Subcutaneous abdominal adipose tissue (tissue), 5 donors: ENCODE measurements around the gene NAXD.
"Not testable (repeated sequence)": the region's sequence is repeated elsewhere in the genome, so short reads cannot be mapped to it uniquely, and the experiment has no call there.

Experiments used
- H3K27ac ChIP-seq: one replicate; pipeline ENCODE4 v1.7.0; 2013; ENCODE audit warnings: low read depth, mild to moderate bottlenecking, inconsistent platforms, low read length, moderate library complexity
- H3K27me3 ChIP-seq, 5 donors: one replicate each; pipeline ENCODE4 v1.7.0; 2013; ENCODE audit warnings: low read length in 5 of 5, inconsistent platforms in 1 of 5; ENCODE audit not compliant: control insufficient read depth in 5 of 5, insufficient read depth in 4 of 5
- H3K36me3 ChIP-seq, 5 donors: one replicate each; pipeline ENCODE4 v1.7.0; 2013; ENCODE audit warnings: low read length in 5 of 5; ENCODE audit not compliant: control insufficient read depth in 5 of 5, insufficient read depth in 5 of 5
- H3K4me1 ChIP-seq, 5 donors: one replicate each; pipeline ENCODE4 v1.7.0; 2013; ENCODE audit warnings: low read length in 5 of 5, mild to moderate bottlenecking in 3 of 5, moderate library complexity in 1 of 5; ENCODE audit not compliant: control insufficient read depth in 5 of 5, insufficient read depth in 5 of 5
- H3K4me3 ChIP-seq, 5 donors: one replicate each; pipeline ENCODE4 v1.7.0; 2013; ENCODE audit warnings: low read length in 5 of 5, low read depth in 1 of 5
- H3K9ac ChIP-seq, 5 donors: one replicate each; pipeline ENCODE4 v1.7.0; 2013; ENCODE audit warnings: low read length in 5 of 5, mild to moderate bottlenecking in 4 of 5, moderate library complexity in 3 of 5
- H3K9me3 ChIP-seq, 5 donors: one replicate each; pipeline ENCODE4 v1.7.0; 2013; ENCODE audit warnings: low read length in 5 of 5; ENCODE audit not compliant: control insufficient read depth in 5 of 5
- donor health status: healthy.
- donor health status: healthy.
- donor health status: healthy.
- donor health status: healthy.
- donor health status: healthy.

Gene NAXD

DNA sequence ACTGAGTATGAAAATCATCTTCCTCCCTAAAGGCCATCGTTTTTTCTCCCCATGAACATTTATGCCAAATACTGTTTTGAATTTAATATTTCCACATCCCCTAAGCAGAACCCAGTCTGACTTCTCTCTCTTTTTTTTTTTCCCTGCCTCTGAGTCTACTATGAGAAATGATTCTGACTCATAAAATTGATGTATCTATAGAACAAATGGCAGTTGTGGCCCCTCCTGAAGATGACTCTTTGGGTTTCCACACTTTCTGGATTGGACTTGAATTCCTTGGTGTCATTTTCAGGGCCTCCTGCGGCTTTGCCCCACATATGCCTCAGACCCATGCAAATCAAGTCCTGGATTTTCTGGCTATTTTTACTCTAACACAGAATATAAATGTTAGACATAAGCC lies 22.7 kb upstream of the NAXD start:
- Histone ChIP-seq H3K27ac (no peak overlapping the region), H3K4me3 (no peak overlapping the region), H3K9ac (no peak overlapping the region), H3K36me3 (no peaks in the 10 kb centered on the region), H3K4me1 (peaks cover 0 to 10% (median 7%) of the 10 kb centered on the region in 5 donors), H3K27me3 (no peaks in the 10 kb centered on the region), H3K9me3 (no peaks in the 10 kb centered on the region)

DNA sequence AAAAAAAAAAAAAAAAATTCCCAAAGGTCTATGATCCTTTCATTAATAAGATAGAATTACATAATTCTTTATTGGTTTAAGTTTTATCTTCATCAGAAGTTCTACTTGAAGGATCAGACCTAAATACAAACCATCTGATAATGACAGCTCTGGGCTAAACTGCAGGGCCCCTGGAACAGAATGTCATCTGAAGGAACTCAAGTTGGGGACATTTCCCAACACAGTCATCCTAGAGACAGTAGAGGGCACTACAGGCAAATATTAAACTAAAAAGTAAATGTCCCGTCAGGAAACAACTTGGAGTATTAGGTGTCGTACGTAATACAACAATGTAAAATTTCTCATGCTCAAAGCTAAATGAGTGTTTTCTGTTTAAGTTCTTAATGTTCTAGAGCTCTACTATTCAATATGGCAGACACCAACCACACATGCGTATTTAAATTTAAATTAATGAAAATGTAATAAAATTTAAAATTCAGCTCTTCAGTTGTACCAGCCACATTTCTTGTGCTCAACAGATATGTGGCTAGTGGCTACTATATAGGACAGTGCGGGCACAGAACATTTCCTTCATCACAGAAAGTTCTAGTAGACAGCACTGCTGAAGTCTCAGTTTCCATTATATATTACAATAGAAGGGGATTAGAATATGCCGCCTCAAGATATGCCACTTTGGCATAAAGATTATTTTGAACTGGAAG lies 21.8 kb upstream of the NAXD start:
- Histone ChIP-seq H3K27me3 (no peaks in the 10 kb centered on the region), H3K36me3 (no peaks in the 10 kb centered on the region)

DNA sequence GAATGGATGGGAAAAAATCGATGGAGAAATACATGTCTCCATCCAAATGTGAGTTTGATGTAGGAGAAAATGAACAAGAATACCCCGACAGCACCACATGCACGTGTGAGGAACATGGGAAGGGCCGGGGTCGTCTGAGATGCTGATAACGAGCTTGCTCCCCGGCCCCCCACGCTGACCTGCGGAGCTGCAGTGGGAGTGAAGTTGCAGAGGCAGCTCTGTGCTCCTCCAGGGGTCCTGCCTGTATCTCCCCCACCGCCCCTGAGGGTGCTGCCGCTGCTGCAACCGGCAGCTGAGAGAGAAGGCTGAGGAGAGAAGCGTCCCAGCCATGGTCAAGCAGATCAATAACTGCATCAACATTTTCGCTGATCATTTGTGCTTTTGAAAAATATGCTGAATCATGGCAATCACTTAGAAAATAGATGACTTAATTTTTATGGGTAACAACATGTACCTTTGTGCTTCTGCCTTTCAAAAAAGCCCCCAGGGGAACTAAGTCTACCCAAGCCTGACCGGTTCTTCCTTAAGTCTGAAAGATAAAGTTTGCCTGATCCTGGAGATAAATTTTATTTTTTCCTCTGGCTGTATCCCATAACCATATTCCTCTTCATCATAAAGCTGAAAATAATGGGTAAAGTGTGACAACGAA lies 18.2 kb upstream of the NAXD start:
- Histone ChIP-seq H3K4me3 (no peak overlapping the region), H3K9ac (no peak overlapping the region), H3K27ac (no peak overlapping the region), H3K36me3 (no peaks in the 10 kb centered on the region), H3K27me3 (no peaks in the 10 kb centered on the region), H3K4me1 (peaks cover 0 to 3% (median 0%) of the 10 kb centered on the region in 5 donors), H3K9me3 (no peaks in the 10 kb centered on the region)

More for the DNA sequence above, 21.8 kb upstream of the NAXD start:
- Histone ChIP-seq H3K9me3 (no peaks in the 10 kb centered on the region), H3K27ac (no peak overlapping the region), H3K4me3 (no peak overlapping the region), H3K9ac (no peak overlapping the region), H3K4me1 (peaks cover 0 to 10% (median 7%) of the 10 kb centered on the region in 5 donors)

DNA sequence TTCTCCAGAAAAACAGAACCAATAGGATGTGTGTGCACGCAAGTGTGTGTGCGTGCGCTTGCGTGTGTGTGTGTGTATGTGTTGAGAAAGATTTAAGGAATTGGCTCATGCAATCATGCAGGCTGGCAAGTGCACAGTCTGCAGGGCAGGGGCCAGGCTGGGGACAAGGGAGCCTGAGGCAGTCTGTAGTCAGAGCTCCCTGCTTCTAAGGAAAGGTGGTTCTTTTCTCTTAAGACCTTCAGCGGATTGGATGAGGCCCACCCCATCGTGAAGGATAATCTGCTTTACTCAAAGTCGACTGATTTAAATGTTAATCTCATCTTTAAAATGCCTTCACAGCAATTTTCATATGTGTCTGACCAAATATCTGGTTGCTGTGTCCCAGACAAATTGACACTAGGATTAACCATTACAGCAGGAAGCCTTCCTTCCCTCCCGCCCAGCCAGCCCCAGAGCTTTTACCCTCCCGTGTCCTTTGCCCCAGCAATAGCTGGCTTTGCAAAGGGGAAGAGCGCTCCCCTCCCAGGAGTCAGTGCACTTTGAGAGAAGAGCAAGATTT lies 15.0 kb upstream of the NAXD start:
- H3K9me3 ChIP-seq = no peaks in the 10 kb centered on the region
- no peaks in the 10 kb centered on the region for H3K36me3 ChIP-seq
- no peaks in the 10 kb centered on the region for H3K27me3 ChIP-seq
- peaks cover 0 to 3% (median 0%) of the 10 kb centered on the region in 5 donors for H3K4me1 ChIP-seq
- no peak overlapping the region for H3K4me3 ChIP-seq
- H3K27ac ChIP-seq = no peak overlapping the region
- H3K9ac ChIP-seq = no peak overlapping the region

DNA sequence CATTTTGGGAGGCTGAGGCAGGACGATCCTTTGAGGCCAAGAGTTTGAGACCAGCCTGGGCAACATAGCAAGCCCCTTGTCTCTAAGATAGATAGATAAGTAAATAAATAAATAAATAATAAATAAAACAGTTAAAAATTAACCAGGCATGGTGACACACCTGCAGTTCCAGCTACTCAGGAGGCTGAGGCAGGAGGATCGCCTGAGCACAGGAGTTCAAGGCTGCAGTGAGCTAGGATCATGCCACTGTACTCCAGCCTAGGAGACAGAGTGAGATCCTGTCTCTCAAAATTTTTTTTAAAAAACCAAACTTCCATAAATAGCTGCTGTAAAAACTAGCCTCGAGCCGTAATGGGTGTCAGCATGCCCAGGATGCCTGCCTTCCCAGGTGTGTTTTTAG lies 14.4 kb upstream of the NAXD start:
- no peak overlapping the region for H3K4me3 ChIP-seq
- no peaks in the 10 kb centered on the region for H3K9me3 ChIP-seq
- H3K27ac ChIP-seq = no peak overlapping the region
- H3K9ac ChIP-seq = no peak overlapping the region
- peaks cover 0 to 3% (median 0%) of the 10 kb centered on the region in 5 donors for H3K4me1 ChIP-seq
- no peaks in the 10 kb centered on the region for H3K27me3 ChIP-seq
- no peaks in the 10 kb centered on the region for H3K36me3 ChIP-seq

DNA sequence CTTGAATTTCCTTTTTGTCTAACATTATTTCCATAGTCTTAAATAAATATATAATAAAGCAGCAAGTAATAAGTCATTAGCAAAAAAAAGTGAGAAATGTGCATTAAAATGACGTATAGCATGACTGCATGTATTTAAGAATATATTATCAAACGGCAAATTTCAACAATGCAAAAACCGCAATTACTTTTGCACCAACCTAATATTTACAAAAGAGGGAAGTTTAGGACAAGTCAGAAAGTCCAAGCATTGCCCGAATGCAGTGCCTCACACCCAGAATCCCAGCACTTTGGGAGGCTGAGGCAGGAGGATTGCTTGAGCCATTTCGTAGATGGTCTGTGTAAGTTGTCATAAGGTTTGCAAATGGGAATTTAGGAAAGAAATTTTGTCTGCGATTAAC lies 10.2 kb upstream of the NAXD start:
- H3K27ac ChIP-seq = no peak overlapping the region
- no peaks in the 10 kb centered on the region for H3K9me3 ChIP-seq
- no peaks in the 10 kb centered on the region for H3K36me3 ChIP-seq
- H3K4me1 ChIP-seq = no peaks in the 10 kb centered on the region
- H3K27me3 ChIP-seq = peaks cover 0 to 2% (median under 1%) of the 10 kb centered on the region in 5 donors
- H3K9ac ChIP-seq = no peak overlapping the region
- no peak overlapping the region for H3K4me3 ChIP-seq

DNA sequence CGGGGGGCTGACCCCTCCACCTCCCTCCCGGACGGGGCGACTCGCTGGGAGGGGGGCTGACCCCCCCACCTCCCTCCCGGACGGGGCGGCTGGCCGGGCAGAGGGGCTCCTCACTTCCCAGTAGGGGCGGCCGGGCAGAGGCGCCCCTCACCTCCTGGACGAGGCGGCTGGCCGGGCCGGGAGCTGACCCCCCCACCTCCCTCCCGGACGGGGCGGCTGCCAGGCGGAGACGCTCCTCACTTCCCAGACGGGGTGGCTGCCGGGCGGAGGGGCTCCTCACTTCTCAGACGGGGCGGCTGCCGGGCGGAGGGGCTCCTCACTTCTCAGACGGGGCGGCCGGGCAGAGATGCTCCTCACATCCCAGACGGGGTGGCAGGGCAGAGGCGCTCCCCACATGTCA lies 9.1 kb upstream of the NAXD start:
- H3K4me3 ChIP-seq, H3K27ac ChIP-seq, H3K36me3 ChIP-seq, H3K9ac ChIP-seq, H3K27me3 ChIP-seq, H3K9me3 ChIP-seq, H3K4me1 ChIP-seq: not testable (repeated sequence)

DNA sequence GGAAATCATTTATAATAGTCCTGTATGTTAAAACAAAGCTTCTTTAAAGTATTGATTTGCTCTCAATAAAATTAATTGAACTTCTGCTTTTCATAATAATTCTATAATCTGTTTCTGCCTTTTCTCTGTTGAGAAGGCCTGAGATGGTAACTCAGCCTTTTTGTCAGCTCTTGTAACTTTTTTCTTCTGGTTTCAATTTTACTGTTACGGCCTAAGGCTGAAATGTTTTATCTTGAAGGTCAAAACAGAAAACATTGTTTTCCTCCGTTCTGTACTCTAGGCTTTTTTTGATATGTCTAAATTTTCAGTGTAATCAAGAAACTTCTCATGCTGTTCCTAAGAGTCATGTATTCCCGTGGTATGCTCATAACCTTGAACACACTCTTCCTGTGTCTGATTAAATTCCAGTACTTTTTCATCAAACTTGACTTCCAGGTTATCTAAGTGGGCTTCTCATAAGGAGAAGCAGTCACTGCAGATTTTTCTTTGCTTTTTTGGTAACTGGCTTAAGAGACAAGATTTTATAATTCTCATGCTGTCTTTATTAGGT lies 7.6 kb upstream of the NAXD start:
- no peaks in the 10 kb centered on the region for H3K36me3 ChIP-seq
- H3K27ac ChIP-seq = no peak overlapping the region
- no peaks in the 10 kb centered on the region for H3K4me1 ChIP-seq
- no peaks in the 10 kb centered on the region for H3K9me3 ChIP-seq
- peaks cover 3 to 7% (median 6%) of the 10 kb centered on the region in 5 donors for H3K27me3 ChIP-seq
- no peak overlapping the region for H3K4me3 ChIP-seq
- H3K9ac ChIP-seq = no peak overlapping the region

DNA sequence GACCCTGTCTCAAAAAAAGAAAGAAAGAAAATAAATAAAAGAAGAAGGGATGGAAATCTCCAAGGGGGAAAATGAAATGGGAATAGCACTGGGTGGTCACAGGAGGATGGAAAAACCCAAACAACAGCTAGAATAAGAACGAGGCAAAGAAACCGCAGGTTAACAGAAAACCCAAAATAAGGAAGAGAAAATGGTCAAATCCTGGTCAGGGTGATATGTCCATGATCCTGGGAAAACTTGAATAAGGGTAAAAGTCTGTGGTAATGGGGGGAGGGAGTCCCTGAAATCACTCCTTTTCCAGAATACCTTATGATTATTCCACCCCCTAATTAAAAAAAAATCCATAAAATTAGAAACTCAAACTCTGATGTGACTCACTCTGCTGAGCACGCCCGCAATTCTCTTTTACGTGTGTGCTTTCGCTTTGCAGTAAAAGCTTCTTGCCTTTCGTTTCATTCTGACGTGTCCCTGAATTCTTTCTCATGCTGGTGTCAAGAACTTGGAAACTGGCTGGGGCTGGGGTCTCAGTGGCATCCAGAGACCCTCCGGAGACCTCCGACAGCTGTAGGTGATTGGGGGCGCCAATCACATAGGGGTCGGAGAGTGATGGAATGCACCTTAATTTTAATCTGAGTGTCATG lies 4.3 kb upstream of the NAXD start:
- H3K4me3 ChIP-seq = no peak overlapping the region

DNA sequence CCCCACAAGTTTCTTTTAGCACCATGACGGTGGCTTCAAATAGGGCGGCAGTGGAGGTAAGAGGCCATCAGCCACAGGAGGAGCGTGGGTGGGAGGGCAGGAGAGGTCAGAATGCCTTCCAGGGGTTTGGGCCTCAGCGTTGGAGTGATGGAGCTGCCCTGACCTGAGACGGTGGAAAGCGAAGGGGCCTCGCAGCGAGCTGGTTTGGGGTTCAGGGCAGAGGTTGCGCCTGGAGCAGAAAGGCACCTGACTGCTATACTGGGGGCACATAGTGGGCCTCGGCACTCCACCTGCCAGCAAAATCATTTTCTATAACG lies 382 bp upstream of the NAXD start:
- H3K27me3 ChIP-seq = peaks cover 3 to 7% (median 6%) of the 10 kb centered on the region in 5 donors
- H3K4me3 ChIP-seq = peak overlapping the region; percentile 76 to 92 (median 85)
- H3K4me1 ChIP-seq = peaks cover 0 to 25% (median 25%) of the 10 kb centered on the region in 5 donors
- H3K9ac ChIP-seq = peak overlapping the region in 3 of 5 donors; percentile 87 to 97 (median 90)
- no peaks in the 10 kb centered on the region for H3K36me3 ChIP-seq
- H3K9me3 ChIP-seq = no peaks in the 10 kb centered on the region
- H3K27ac ChIP-seq = peak overlapping the region; percentile 82

More for the DNA sequence above, 4.3 kb upstream of the NAXD start:
- Histone ChIP-seq H3K27me3 (peaks cover 3 to 7% (median 6%) of the 10 kb centered on the region in 5 donors), H3K4me1 (peaks cover 0 to 7% (median 6%) of the 10 kb centered on the region in 5 donors), H3K36me3 (no peaks in the 10 kb centered on the region), H3K9me3 (no peaks in the 10 kb centered on the region), H3K9ac (no peak overlapping the region), H3K27ac (no peak overlapping the region)
